Neural cell (in vitro differentiated cells): ENCODE data around the gene LHFPL6. TPM values are rescaled to one million over a fixed set of nuclear protein-coding genes. Genes with fewer than 3 reads are reported as not detected.

Source experiments
- H2AFZ ChIP-seq: fragments of 200-600, 300-800 bp; sonication (generic), shearing (Covaris generic); 2 replicates; pipeline ENCODE4 v1.6.0; 2014; ENCODE audit warnings: low read depth, mild to moderate bottlenecking, antibody characterized with exemption, low read length, moderate library complexity
- H3F3A ChIP-seq: fragments of 200-600 bp; shearing (Covaris generic); 2 replicates; pipeline ENCODE4 v1.6.1; 2016; ENCODE audit warnings: mild to moderate bottlenecking, moderate library complexity, mixed read lengths, antibody characterized with exemption, low read length; ENCODE audit not compliant: insufficient read depth, poor library complexity, severe bottlenecking
- H3K27ac ChIP-seq: fragments of 200-600, 300-800 bp; sonication (generic), shearing (Covaris generic); 2 replicates; pipeline ENCODE4 v1.5.1; 2014; ENCODE audit warnings: mild to moderate bottlenecking, low read length, moderate library complexity
- H3K27me3 ChIP-seq: fragments of 300-800, 200-600 bp; sonication (generic), shearing (Covaris generic); 2 replicates; pipeline ENCODE4 v1.6.0; 2014; ENCODE audit warnings: mild to moderate bottlenecking, low read depth, low read length, moderate library complexity; ENCODE audit not compliant: insufficient read depth
- H3K36me3 ChIP-seq: fragments of 300-800, 200-600 bp; sonication (generic), shearing (Covaris generic); 2 replicates; pipeline ENCODE4 v1.5.1; 2014; ENCODE audit warnings: mild to moderate bottlenecking, antibody characterized with exemption, low read length, moderate library complexity; ENCODE audit not compliant: insufficient read depth
- H3K4me2 ChIP-seq: fragments of 300-800, 200-600 bp; sonication (generic), shearing (Covaris generic); 2 replicates; pipeline ENCODE4 v1.6.0; 2014; ENCODE audit warnings: mild to moderate bottlenecking, low read length
- H3K4me3 ChIP-seq: fragments of 300-800, 200-600 bp; sonication (generic), shearing (Covaris generic); 2 replicates; pipeline ENCODE4 v1.5.1; 2014; ENCODE audit warnings: mild to moderate bottlenecking, low read length, moderate library complexity
- H3K79me2 ChIP-seq: fragments of 200-600 bp; shearing (Covaris generic); replicated peaks from 2 replicates; pipeline ENCODE4 v1.6.0; 2014; ENCODE audit warnings: mild to moderate bottlenecking, low read length, moderate library complexity; ENCODE audit not compliant: insufficient read depth
- H3K9ac ChIP-seq: fragments of 300-800, 200-600 bp; sonication (generic), shearing (Covaris generic); 2 replicates; pipeline ENCODE4 v1.6.1; 2016; ENCODE audit warnings: mild to moderate bottlenecking, low read length, mixed read lengths
- H3K9me2 ChIP-seq: fragments of 200-600 bp; shearing (Covaris generic); 2 replicates; pipeline ENCODE4 v1.6.1; 2016; ENCODE audit warnings: mild to moderate bottlenecking, low read length, mixed read lengths; ENCODE audit not compliant: insufficient read depth
- H3K9me3 ChIP-seq: fragments of 200-600, 300-800 bp; sonication (generic), shearing (Covaris generic); 2 replicates; pipeline ENCODE4 v1.6.1; 2016; ENCODE audit warnings: mild to moderate bottlenecking, mixed run types, low read length, moderate library complexity, mixed read lengths
- H4K20me1 ChIP-seq: fragments of 200-600 bp; shearing (Covaris generic); 2 replicates; pipeline ENCODE4 v1.6.1; 2016; ENCODE audit warnings: mild to moderate bottlenecking, mixed run types; ENCODE audit not compliant: insufficient read depth
- CTCF ChIP-seq: fragments of 450-650 bp; IDR thresholded peaks from 2 replicates; pipeline ENCODE4 v1.5.1; 2014; ENCODE audit warnings: antibody characterized with exemption, mild to moderate bottlenecking, moderate library complexity; ENCODE audit not compliant: poor library complexity, severe bottlenecking
- EP300 ChIP-seq: fragments of 450-650 bp; conservative IDR thresholded peaks from 2 replicates; pipeline ENCODE4 v1.6.1; 2014; ENCODE audit warnings: antibody characterized with exemption, mild to moderate bottlenecking, moderate library complexity; ENCODE audit not compliant: poor library complexity, severe bottlenecking
- EZH2 ChIP-seq: fragments of 200-600, 300-800 bp; shearing (Covaris generic), sonication (generic); IDR thresholded peaks from 2 replicates; pipeline ENCODE4 v1.6.1; 2014; ENCODE audit warnings: antibody characterized with exemption, low read length, borderline replicate concordance, mild to moderate bottlenecking; ENCODE audit not compliant: insufficient read depth, poor library complexity, severe bottlenecking
- MXI1 ChIP-seq: fragments of 450-650 bp; conservative IDR thresholded peaks from 2 replicates; pipeline ENCODE4 v1.6.1; 2014; ENCODE audit warnings: antibody characterized with exemption, mild to moderate bottlenecking; ENCODE audit not compliant: poor library complexity, severe bottlenecking
- POLR2AphosphoS5 ChIP-seq: IDR thresholded peaks from 2 replicates; pipeline ENCODE4 v1.6.1; 2012
- RAD21 ChIP-seq: fragments of 450-650 bp; conservative IDR thresholded peaks from 2 replicates; pipeline ENCODE4 v1.6.1; 2014; ENCODE audit warnings: antibody characterized with exemption, mild to moderate bottlenecking, moderate library complexity
- SMC3 ChIP-seq: fragments of 450-650 bp; conservative IDR thresholded peaks from 2 replicates; pipeline ENCODE4 v1.6.1; 2014; ENCODE audit warnings: antibody characterized with exemption, mild to moderate bottlenecking, moderate library complexity; ENCODE audit not compliant: poor library complexity
- TAF1 ChIP-seq: IDR thresholded peaks from 2 replicates; pipeline ENCODE4 v1.6.1; 2012; ENCODE audit warnings: low read depth
- polyA plus RNA-seq: library from polyadenylated mRNA; depleted of rRNA; stranded (reverse); fragments of >200 nt; gene quantifications from 2 replicates; pipeline ENCODE4 v1.2.3, GENCODE V29; 2014
- TF ChIP-seq, protein P1 (sequence below): IDR thresholded peaks from 2 replicates; pipeline ENCODE4 v1.6.1; 2012; ENCODE audit warnings: borderline replicate concordance

The LHFPL6 gene
- polyA plus RNA-seq, 1 donor from 2014 or later, result 36.3 TPM

GRCh38 chr13:39365879-39366278, 237.1 kb downstream of the LHFPL6 start:
- Histone ChIP-seq H3K9me2 (no peaks in the 10 kb centered on the region), H3K9ac (no peak overlapping the region), H3K36me3 (no peaks in the 10 kb centered on the region), H3K79me2 (no peaks in the 10 kb centered on the region), H3K27ac (no peak overlapping the region), H3K27me3 (no peaks in the 10 kb centered on the region), H4K20me1 (no peaks in the 10 kb centered on the region), H3K9me3 (no peaks in the 10 kb centered on the region), H3F3A (no peaks in the 10 kb centered on the region), H2AFZ (no peak overlapping the region), H3K4me3 (no peak overlapping the region), H3K4me2 (no peak overlapping the region)
- no peak for TF ChIP-seq SMC3

- Histone ChIP-seq H3K27me3 (no peaks in the 10 kb centered on the region), H3F3A (no peaks in the 10 kb centered on the region), H3K4me3 (no peak overlapping the region), H3K9me2 (no peaks in the 10 kb centered on the region), H3K4me2 (no peak overlapping the region), H3K9me3 (no peaks in the 10 kb centered on the region), H3K36me3 (no peaks in the 10 kb centered on the region), H4K20me1 (no peaks in the 10 kb centered on the region), H3K9ac (no peak overlapping the region), H3K27ac (no peak overlapping the region), H2AFZ (no peak overlapping the region), H3K79me2 (no peaks in the 10 kb centered on the region)
- TF ChIP-seq, protein P1, sequence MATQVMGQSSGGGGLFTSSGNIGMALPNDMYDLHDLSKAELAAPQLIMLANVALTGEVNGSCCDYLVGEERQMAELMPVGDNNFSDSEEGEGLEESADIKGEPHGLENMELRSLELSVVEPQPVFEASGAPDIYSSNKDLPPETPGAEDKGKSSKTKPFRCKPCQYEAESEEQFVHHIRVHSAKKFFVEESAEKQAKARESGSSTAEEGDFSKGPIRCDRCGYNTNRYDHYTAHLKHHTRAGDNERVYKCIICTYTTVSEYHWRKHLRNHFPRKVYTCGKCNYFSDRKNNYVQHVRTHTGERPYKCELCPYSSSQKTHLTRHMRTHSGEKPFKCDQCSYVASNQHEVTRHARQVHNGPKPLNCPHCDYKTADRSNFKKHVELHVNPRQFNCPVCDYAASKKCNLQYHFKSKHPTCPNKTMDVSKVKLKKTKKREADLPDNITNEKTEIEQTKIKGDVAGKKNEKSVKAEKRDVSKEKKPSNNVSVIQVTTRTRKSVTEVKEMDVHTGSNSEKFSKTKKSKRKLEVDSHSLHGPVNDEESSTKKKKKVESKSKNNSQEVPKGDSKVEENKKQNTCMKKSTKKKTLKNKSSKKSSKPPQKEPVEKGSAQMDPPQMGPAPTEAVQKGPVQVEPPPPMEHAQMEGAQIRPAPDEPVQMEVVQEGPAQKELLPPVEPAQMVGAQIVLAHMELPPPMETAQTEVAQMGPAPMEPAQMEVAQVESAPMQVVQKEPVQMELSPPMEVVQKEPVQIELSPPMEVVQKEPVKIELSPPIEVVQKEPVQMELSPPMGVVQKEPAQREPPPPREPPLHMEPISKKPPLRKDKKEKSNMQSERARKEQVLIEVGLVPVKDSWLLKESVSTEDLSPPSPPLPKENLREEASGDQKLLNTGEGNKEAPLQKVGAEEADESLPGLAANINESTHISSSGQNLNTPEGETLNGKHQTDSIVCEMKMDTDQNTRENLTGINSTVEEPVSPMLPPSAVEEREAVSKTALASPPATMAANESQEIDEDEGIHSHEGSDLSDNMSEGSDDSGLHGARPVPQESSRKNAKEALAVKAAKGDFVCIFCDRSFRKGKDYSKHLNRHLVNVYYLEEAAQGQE, result no peak
- TF ChIP-seq SMC3 (no peak), MXI1 (no peak), TAF1 (no peak), POLR2AphosphoS5 (no peak), EP300 (no peak), CTCF (no peak), RAD21 (no peak), EZH2 (no peak)
These were observed 238.0 kb downstream of the LHFPL6 start for GRCh38 chr13:39364947-39365468.

- Histone ChIP-seq H3K9me3 (no peaks in the 10 kb centered on the region), H4K20me1 (no peaks in the 10 kb centered on the region), H3K4me2 (no peak overlapping the region), H3K9ac (no peak overlapping the region), H2AFZ (no peak overlapping the region), H3K4me3 (no peak overlapping the region), H3K9me2 (no peaks in the 10 kb centered on the region), H3K27me3 (no peaks in the 10 kb centered on the region), H3K27ac (no peak overlapping the region), H3K79me2 (no peaks in the 10 kb centered on the region), H3F3A (no peaks in the 10 kb centered on the region), H3K36me3 (no peaks in the 10 kb centered on the region)
- TF ChIP-seq RAD21 (no peak), CTCF (no peak), EZH2 (no peak), EP300 (no peak), MXI1 (no peak)
These were observed 239.6 kb downstream of the LHFPL6 start for GRCh38 chr13:39363382-39363772.
